ENCODE measurements around the gene HNRNPUL1. TPM values are rescaled to one million over a fixed set of nuclear protein-coding genes. Genes with fewer than 3 reads are reported as not detected.
A peak's percentile ranks its signal among the peaks of the same experiment; 100 is the strongest.

HNRNPUL1 gene
- total RNA-seq, 1 experiment from 2014 or later = 315 TPM

- H4K91ac ChIP-seq (ENCODE audit: insufficient read length, low read depth, low read length) = no peak overlapping the region
- peak overlapping the region; percentile 95 for H3K18ac ChIP-seq (ENCODE audit: insufficient read length, low read depth, low read length)
- H3K79me1 ChIP-seq (ENCODE audit: insufficient read depth, low read depth, low read length, poor library complexity, severe bottlenecking) = peaks cover 6% of the 10 kb centered on the region
- no peak overlapping the region for H3K27ac ChIP-seq (ENCODE audit: insufficient read length, low read depth, low read length)
- Mint-ChIP-seq H3K36me3 (ENCODE audit: insufficient read depth in 1 of 3, low read depth in 3 of 3) (peaks cover 21 to 59% (median 42%) of the 10 kb centered on the region in 3 experiments), H3K9me3 (peaks cover 0 to 4% of the 10 kb centered on the region in 2 experiments; a peak in 2 of 5 replicates), H3K4me1 (peaks cover 30% of the 10 kb centered on the region in 2 experiments), H3K4me3 (peak overlapping the region; percentile 99 to 100), H3K27ac (peak overlapping the region; percentile 94 to 100 (median 99)), H3K27me3 (ENCODE audit: low read depth) (peaks cover 1% of the 10 kb centered on the region; the same call in 1 of the 2 replicates)
- H3K23me2 ChIP-seq (ENCODE audit: insufficient read length, low read depth, low read length, poor library complexity, severe bottlenecking) = peaks cover 18% of the 10 kb centered on the region
- H3K79me2 ChIP-seq (ENCODE audit: insufficient read depth, low read length) = peaks cover 28% of the 10 kb centered on the region
- H4K8ac ChIP-seq (replicated peaks; ENCODE audit: insufficient read length, low read depth, low read length) = no peak overlapping the region
- no peaks in the 10 kb centered on the region for H3K9me3 ChIP-seq (ENCODE audit: control insufficient read depth, low read depth, low read length)
- H4K20me1 ChIP-seq (ENCODE audit: control insufficient read depth, insufficient read depth, insufficient read length) = no peaks in the 10 kb centered on the region
- no peak overlapping the region for H2BK12ac ChIP-seq (ENCODE audit: insufficient read length, low read depth, low read length)
- no CpG with 5 or more reads among the region's 17 CpGs for WGBS (ENCODE audit: extremely low coverage, insufficient read length, low lambda C conversion rate)
- H3K4me1 ChIP-seq (ENCODE audit: insufficient read depth, low read length) = no peaks in the 10 kb centered on the region
- DNase-seq = no peak
- no peak overlapping the region for H2BK5ac ChIP-seq (ENCODE audit: insufficient read length, low read length)
- H3K9ac ChIP-seq (ENCODE audit: extremely low read depth, insufficient read length, low read length) = peak overlapping the region; percentile 94
- H3K27me3 ChIP-seq (ENCODE audit: insufficient read depth, low read length) = no peaks in the 10 kb centered on the region
- no peak overlapping the region for H2BK15ac ChIP-seq (ENCODE audit: low read depth, low read length)
- no peak overlapping the region for H3T11ph ChIP-seq (ENCODE audit: low read length)
- H3K56ac ChIP-seq (ENCODE audit: insufficient read length, low read depth, low read length) = peak overlapping the region; percentile 66
- no peak overlapping the region for H2AK5ac ChIP-seq (ENCODE audit: insufficient read length, low read length)
- TF ChIP-seq CTCF (conservative IDR thresholded peaks at IDR 0.05) = no peak
- H2BK120ac ChIP-seq (ENCODE audit: low read depth, low read length, poor library complexity, severe bottlenecking) = no peak overlapping the region
- no peak overlapping the region for H2AFZ ChIP-seq (ENCODE audit: low read length)
- H3K4me2 ChIP-seq (ENCODE audit: insufficient read depth, insufficient read length, low read length) = peak overlapping the region; percentile 95
- no peak overlapping the region for H2BK20ac ChIP-seq (ENCODE audit: low read depth, low read length, poor library complexity, severe bottlenecking)
- H4K5ac ChIP-seq (ENCODE audit: insufficient read length, low read depth, low read length) = peak overlapping the region; percentile 27
- no peak overlapping the region for H3K23ac ChIP-seq (ENCODE audit: insufficient read length, low read depth, low read length)
- H3K14ac ChIP-seq (ENCODE audit: insufficient read depth, low read length) = peak overlapping the region; percentile 99
- H3K4ac ChIP-seq (ENCODE audit: low read depth, low read length) = no peak overlapping the region; the same call in 1 of the 2 replicates
Observed at GRCh38 chr19:41265395-41266153, 1.4 kb downstream of the HNRNPUL1 start.

All from H9 (cell line).